CD4-positive, alpha-beta T cell (primary cell): ENCODE data around the gene FKBP1A. TPM values are rescaled to one million over a fixed set of nuclear protein-coding genes. Genes with fewer than 3 reads are reported as not detected.
A peak's percentile ranks its signal among the peaks of the same experiment; 100 is the strongest.

Source experiments
- ATAC-seq: fragments of 200-7000 bp; cut with Tn5 transposase; one replicate; pipeline ENCODE4 v1.10.0; 2022; ENCODE audit warnings: mild to moderate bottlenecking; ENCODE audit not compliant: poor library complexity
- CTCF ChIA-PET: fragments of 350-600 bp; sonication (Branson Sonifier 250); formaldehyde crosslinking; loops from one replicate; lab custom pipeline; 2021; ENCODE audit warnings: antibody characterized with exemption, inconsistent platforms; lab: Charles Lee
- POLR2A ChIA-PET: fragments of 350-600 bp; sonication (Branson Sonifier 250); formaldehyde crosslinking; loops from one replicate; lab custom pipeline; 2021; ENCODE audit warnings: antibody characterized with exemption, inconsistent platforms; lab: Charles Lee
- DNase-seq, 14 experiments: peaks; one replicate each; pipeline ENCODE4 v3.0.0-alpha.2; 2013 to 2020; ENCODE audit warnings: mixed read lengths in 2 of 14
- H3K27ac ChIP-seq, 2 donors: one replicate each; pipeline versions ENCODE4 v1.5.1 to v1.7.0; 2013; ENCODE audit warnings: low read length in 2 of 2, low read depth in 1 of 2, mild to moderate bottlenecking in 1 of 2
- H3K27me3 ChIP-seq, 2 experiments: 1 replicate in 1 of 2; 2 replicates in 1 of 2; pipeline versions ENCODE4 v1.6.1 to v1.7.0; 2013; ENCODE audit warnings: low read length in 2 of 2, control low read depth in 1 of 2, mild to moderate bottlenecking in 1 of 2, moderate library complexity in 1 of 2; ENCODE audit not compliant: insufficient read depth in 2 of 2, control insufficient read depth in 1 of 2
- H3K36me3 ChIP-seq: one replicate; pipeline ENCODE4 v1.6.1; 2013; ENCODE audit warnings: low read length, control low read depth; ENCODE audit not compliant: insufficient read depth
- H3K4me1 ChIP-seq: one replicate; pipeline ENCODE4 v1.6.1; 2013; ENCODE audit warnings: low read length, control low read depth; ENCODE audit not compliant: insufficient read depth
- H3K4me3 ChIP-seq: one replicate; pipeline ENCODE4 v1.5.1; 2013; ENCODE audit warnings: mild to moderate bottlenecking, low read length, moderate library complexity
- H3K9me3 ChIP-seq, 2 experiments: 1 replicate in 1 of 2; 2 replicates in 1 of 2; pipeline versions ENCODE4 v1.6.1 to v1.7.0; 2013; ENCODE audit warnings: low read length in 2 of 2, mild to moderate bottlenecking in 2 of 2, control low read depth in 1 of 2, moderate library complexity in 1 of 2; ENCODE audit not compliant: control insufficient read depth in 1 of 2, insufficient read depth in 1 of 2
- H3K27ac Mint-ChIP-seq: one replicate; pipeline ENCODE4 v1.8.0; 2020; ENCODE audit warnings: mixed read lengths
- H3K27me3 Mint-ChIP-seq: one replicate; pipeline ENCODE4 v1.8.0; 2021; ENCODE audit warnings: mixed read lengths
- H3K36me3 Mint-ChIP-seq: one replicate; pipeline ENCODE4 v1.8.0; 2021; ENCODE audit warnings: low read depth, mixed read lengths
- H3K4me1 Mint-ChIP-seq: one replicate; pipeline ENCODE4 v1.8.0; 2021; ENCODE audit warnings: low read depth, mixed read lengths
- H3K4me3 Mint-ChIP-seq: one replicate; pipeline ENCODE4 v1.8.0; 2020; ENCODE audit warnings: mild to moderate bottlenecking, mixed read lengths
- H3K9me3 Mint-ChIP-seq: one replicate; pipeline ENCODE4 v1.8.0; 2020; ENCODE audit warnings: mixed read lengths
- intact Hi-C, 2 experiments: fragments of 100-400 bp; cut with DNase I in 1 of 2; cut with micrococcal nuclease in 1 of 2; formaldehyde crosslinking; loops; one replicate each; pipeline versions ENCODE4 v1.15.1 to v1.9.0; 2023 to 2025; cut with DNase I, micrococcal nuclease
- total RNA-seq, 174 experiments: library from RNA in 2 of 174; stranded (reverse) in 2 of 174; gene quantifications; one replicate each; pipeline ENCODE4 v1.2.3 and lab custom pipeline; 2021 to 2026
- TF ChIP-seq, protein P1 (sequence below): fragments of 200-600 bp; IDR thresholded peaks from one replicate; pipeline ENCODE4 v1.8.0; 2022; ENCODE audit warnings: antibody characterized with exemption, mild to moderate bottlenecking

FKBP1A gene
- total RNA-seq, 2 experiments from 2014 or later = 43.3 to 45.4 TPM

GRCh38 chr20:1423625-1424106 lies 30.8 kb upstream of the FKBP1A start:
- Histone ChIP-seq H3K4me1 (peaks cover 3% of the 10 kb centered on the region), H3K36me3 (no peaks in the 10 kb centered on the region), H3K27ac (no peak overlapping the region), H3K9me3 (peaks cover 7 to 25% of the 10 kb centered on the region in 2 experiments), H3K4me3 (no peak overlapping the region), H3K27me3 (no peaks in the 10 kb centered on the region)
- Mint-ChIP-seq H3K9me3 (peaks cover 9% of the 10 kb centered on the region), H3K36me3 (peaks cover 5% of the 10 kb centered on the region), H3K27ac (no peak overlapping the region), H3K4me3 (no peak overlapping the region), H3K4me1 (peaks cover 5% of the 10 kb centered on the region), H3K27me3 (no peaks in the 10 kb centered on the region)
- DNase-seq = peak in 5 of 14 experiments; percentile 4 to 70 (median 39)
- intact Hi-C loops = no loop called here
- peak; percentile 61 for ATAC-seq
- ChIA-PET CTCF (no interaction called here), POLR2A (no interaction called here)
- TF ChIP-seq, protein P1, sequence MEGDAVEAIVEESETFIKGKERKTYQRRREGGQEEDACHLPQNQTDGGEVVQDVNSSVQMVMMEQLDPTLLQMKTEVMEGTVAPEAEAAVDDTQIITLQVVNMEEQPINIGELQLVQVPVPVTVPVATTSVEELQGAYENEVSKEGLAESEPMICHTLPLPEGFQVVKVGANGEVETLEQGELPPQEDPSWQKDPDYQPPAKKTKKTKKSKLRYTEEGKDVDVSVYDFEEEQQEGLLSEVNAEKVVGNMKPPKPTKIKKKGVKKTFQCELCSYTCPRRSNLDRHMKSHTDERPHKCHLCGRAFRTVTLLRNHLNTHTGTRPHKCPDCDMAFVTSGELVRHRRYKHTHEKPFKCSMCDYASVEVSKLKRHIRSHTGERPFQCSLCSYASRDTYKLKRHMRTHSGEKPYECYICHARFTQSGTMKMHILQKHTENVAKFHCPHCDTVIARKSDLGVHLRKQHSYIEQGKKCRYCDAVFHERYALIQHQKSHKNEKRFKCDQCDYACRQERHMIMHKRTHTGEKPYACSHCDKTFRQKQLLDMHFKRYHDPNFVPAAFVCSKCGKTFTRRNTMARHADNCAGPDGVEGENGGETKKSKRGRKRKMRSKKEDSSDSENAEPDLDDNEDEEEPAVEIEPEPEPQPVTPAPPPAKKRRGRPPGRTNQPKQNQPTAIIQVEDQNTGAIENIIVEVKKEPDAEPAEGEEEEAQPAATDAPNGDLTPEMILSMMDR = no peak

DNA sequence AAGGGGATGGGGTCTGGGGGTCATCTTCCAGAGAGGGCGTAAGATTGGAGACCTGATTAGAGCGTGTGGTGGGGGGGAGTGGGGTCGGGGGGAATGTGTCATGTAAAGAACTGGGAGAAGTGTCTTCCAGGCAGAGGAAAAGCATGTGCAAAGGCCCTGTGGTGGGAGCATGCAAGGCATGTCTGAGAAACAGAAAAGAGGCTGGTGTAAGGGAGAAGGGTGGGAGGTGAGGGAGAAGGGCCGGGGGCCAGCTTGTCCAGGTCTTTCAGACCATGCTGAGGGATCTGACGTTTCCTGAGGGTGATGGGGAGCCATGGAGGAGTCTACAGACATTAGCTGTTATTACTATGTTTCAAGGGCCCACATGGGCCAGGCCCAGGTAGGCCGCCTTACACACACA lies 30.4 kb upstream of the FKBP1A start:
- Histone ChIP-seq H3K36me3 (no peaks in the 10 kb centered on the region), H3K4me1 (peaks cover 3% of the 10 kb centered on the region), H3K27ac (no peak overlapping the region), H3K27me3 (no peaks in the 10 kb centered on the region), H3K9me3 (peaks cover 11 to 30% of the 10 kb centered on the region in 2 experiments), H3K4me3 (no peak overlapping the region)
- Mint-ChIP-seq H3K36me3 (peaks cover 5% of the 10 kb centered on the region), H3K27ac (no peak overlapping the region), H3K4me3 (no peak overlapping the region), H3K4me1 (peaks cover 5% of the 10 kb centered on the region), H3K9me3 (peaks cover 9% of the 10 kb centered on the region), H3K27me3 (no peaks in the 10 kb centered on the region)
- DNase-seq = no peak
- no peak for ATAC-seq
- TF ChIP-seq, protein P1 = no peak
- ChIA-PET CTCF (no interaction called here), POLR2A (no interaction called here)
- intact Hi-C loops = no loop called here

DNA sequence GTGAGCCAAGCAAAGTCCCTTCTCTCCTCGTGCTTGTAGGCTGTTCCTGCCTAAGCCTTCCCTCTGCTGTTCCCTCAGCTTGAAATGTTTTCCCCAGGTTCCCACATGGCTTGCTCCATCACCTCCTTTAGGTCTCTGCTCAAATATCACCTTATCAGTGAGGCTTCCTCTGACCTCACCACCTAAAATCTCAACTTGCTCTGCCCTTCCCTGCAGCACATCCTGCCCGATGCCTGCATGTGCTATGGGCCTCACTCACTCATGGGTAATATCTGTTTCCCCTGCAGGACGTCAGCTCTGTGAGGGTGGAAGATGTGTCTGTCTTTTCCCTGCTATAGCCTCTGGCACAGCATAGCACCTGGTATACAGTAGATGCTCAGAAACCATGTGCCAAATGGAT lies 29.9 kb upstream of the FKBP1A start:
- no peaks in the 10 kb centered on the region for H3K36me3 ChIP-seq
- no peak overlapping the region for H3K27ac Mint-ChIP-seq
- H3K4me3 Mint-ChIP-seq = no peak overlapping the region
- peaks cover 3% of the 10 kb centered on the region for H3K4me1 ChIP-seq
- peaks cover 9% of the 10 kb centered on the region for H3K9me3 Mint-ChIP-seq
- no peak overlapping the region for H3K4me3 ChIP-seq
- ChIA-PET CTCF (no interaction called here), POLR2A (no interaction called here)
- peak; percentile 54 for ATAC-seq
- H3K9me3 ChIP-seq = peaks cover 11 to 30% of the 10 kb centered on the region in 2 experiments
- intact Hi-C loops = no loop called here
- TF ChIP-seq, protein P1 = no peak
- H3K4me1 Mint-ChIP-seq = peaks cover 5% of the 10 kb centered on the region
- DNase-seq = peak in 1 of 14 experiments; percentile 22
- H3K36me3 Mint-ChIP-seq = peaks cover 5% of the 10 kb centered on the region
- no peak overlapping the region for H3K27ac ChIP-seq
- H3K27me3 ChIP-seq = peaks cover 0 to 2% of the 10 kb centered on the region in 2 experiments
- H3K27me3 Mint-ChIP-seq = no peaks in the 10 kb centered on the region
